SK-N-SH treated with all-trans-retinoic acid at 6 μM for 48 hours (cell line): ENCODE measurements around the gene PGM5.

Experiments
- ATAC-seq: fragments of 200-7000 bp; cut with Tn5 transposase; 3 replicates; pipeline ENCODE4 v1.9.1; 2020; ENCODE audit warnings: mild to moderate bottlenecking, moderate library complexity
- ARNTL ChIP-seq: fragments of 450-650 bp; formaldehyde crosslinking; IDR thresholded peaks from 2 replicates; pipeline ENCODE4 v1.5.0; 2020; ENCODE audit warnings: low read depth, mild to moderate bottlenecking, moderate library complexity, borderline replicate concordance
- BACH2 ChIP-seq: fragments of 250-450 bp; sonication (Bioruptor Pico); IDR thresholded peaks from 2 replicates; pipeline ENCODE4 v1.9.0; 2021; ENCODE audit warnings: mild to moderate bottlenecking, borderline replicate concordance
- CSDC2 ChIP-seq: fragments of 250-450 bp; sonication (Bioruptor Pico); IDR thresholded peaks from 2 replicates; pipeline ENCODE4 v1.5.0; 2020; ENCODE audit warnings: mild to moderate bottlenecking, moderate library complexity
- ESRRG ChIP-seq: fragments of 250-450 bp; sonication (Bioruptor Pico); IDR thresholded peaks from 2 replicates; pipeline ENCODE4 v1.6.1; 2021; ENCODE audit warnings: mild to moderate bottlenecking
- GLIS3 ChIP-seq: fragments of 250-450 bp; sonication (Bioruptor Pico); IDR thresholded peaks from 2 replicates; pipeline ENCODE4 v1.5.0; 2020; ENCODE audit warnings: mild to moderate bottlenecking, moderate library complexity
- ISL1 ChIP-seq: fragments of 250-450 bp; sonication (Bioruptor Pico); IDR thresholded peaks from 2 replicates; pipeline ENCODE4 v2.1.2; 2022; ENCODE audit warnings: mild to moderate bottlenecking, moderate library complexity
- OSR1 ChIP-seq: fragments of 250-450 bp; sonication (Bioruptor Pico); IDR thresholded peaks from 2 replicates; pipeline ENCODE4 v1.8.0; 2022; ENCODE audit warnings: moderate library complexity, mild to moderate bottlenecking, inconsistent platforms
- PATZ1 ChIP-seq: fragments of 250-450 bp; sonication (Bioruptor Pico); IDR thresholded peaks from 2 replicates; pipeline ENCODE4 v1.8.0; 2020; ENCODE audit warnings: mild to moderate bottlenecking, moderate library complexity, borderline replicate concordance
- POU6F1 ChIP-seq: fragments of 250-450 bp; sonication (Bioruptor Pico); IDR thresholded peaks from 2 replicates; pipeline ENCODE4 v1.8.0; 2021; ENCODE audit warnings: low read depth, mild to moderate bottlenecking, moderate library complexity, borderline replicate concordance
- RARB ChIP-seq: fragments of 250-450 bp; sonication (Bioruptor Pico); IDR thresholded peaks from 2 replicates; pipeline ENCODE4 v1.8.0; 2021; ENCODE audit warnings: mild to moderate bottlenecking, moderate library complexity
- SNAI2 ChIP-seq: fragments of 250-450 bp; sonication (Bioruptor Pico); IDR thresholded peaks from 2 replicates; pipeline ENCODE4 v1.5.0; 2020; ENCODE audit warnings: mild to moderate bottlenecking, moderate library complexity
- TOX ChIP-seq: fragments of 250-450 bp; sonication (Bioruptor Pico); IDR thresholded peaks from 2 replicates; pipeline ENCODE4 v1.8.0; 2021; ENCODE audit warnings: mild to moderate bottlenecking, moderate library complexity, borderline replicate concordance
- TSHZ2 ChIP-seq: fragments of 250-450 bp; sonication (Bioruptor Pico); IDR thresholded peaks from 2 replicates; pipeline ENCODE4 v1.5.0; 2020; ENCODE audit warnings: mild to moderate bottlenecking, moderate library complexity
- ZC3H10 ChIP-seq: fragments of 250-450 bp; sonication (Bioruptor Pico); IDR thresholded peaks from 2 replicates; pipeline ENCODE4 v1.5.1; 2021; ENCODE audit warnings: mild to moderate bottlenecking, moderate library complexity
- ZFP30 ChIP-seq: fragments of 450-650 bp; formaldehyde crosslinking; IDR thresholded peaks from 2 replicates; pipeline ENCODE4 v1.5.0; 2022; ENCODE audit warnings: mild to moderate bottlenecking, moderate library complexity
- ZNF565 ChIP-seq: fragments of 450-650 bp; formaldehyde crosslinking; conservative IDR thresholded peaks from 2 replicates; pipeline ENCODE4 v1.5.0; 2020; ENCODE audit warnings: low read depth, mild to moderate bottlenecking, moderate library complexity
- ZNF70 ChIP-seq: fragments of 450-650 bp; formaldehyde crosslinking; IDR thresholded peaks from 2 replicates; pipeline ENCODE4 v1.5.0; 2020; ENCODE audit warnings: mild to moderate bottlenecking, moderate library complexity
- ZNF8 ChIP-seq: fragments of 450-650 bp; formaldehyde crosslinking; IDR thresholded peaks from 2 replicates; pipeline ENCODE4 v1.5.0; 2020; ENCODE audit warnings: mild to moderate bottlenecking, moderate library complexity
- TF ChIP-seq, protein P1 (sequence below): fragments of 250-450 bp; sonication (Bioruptor Pico); IDR thresholded peaks from 2 replicates; pipeline ENCODE4 v1.5.1; 2020; ENCODE audit warnings: low read depth, mild to moderate bottlenecking, moderate library complexity
- TF ChIP-seq, protein P2 (sequence below): fragments of 250-450 bp; sonication (Bioruptor Pico); IDR thresholded peaks from 2 replicates; pipeline ENCODE4 v1.5.1; 2021; ENCODE audit warnings: mild to moderate bottlenecking, moderate library complexity

Gene PGM5

DNA sequence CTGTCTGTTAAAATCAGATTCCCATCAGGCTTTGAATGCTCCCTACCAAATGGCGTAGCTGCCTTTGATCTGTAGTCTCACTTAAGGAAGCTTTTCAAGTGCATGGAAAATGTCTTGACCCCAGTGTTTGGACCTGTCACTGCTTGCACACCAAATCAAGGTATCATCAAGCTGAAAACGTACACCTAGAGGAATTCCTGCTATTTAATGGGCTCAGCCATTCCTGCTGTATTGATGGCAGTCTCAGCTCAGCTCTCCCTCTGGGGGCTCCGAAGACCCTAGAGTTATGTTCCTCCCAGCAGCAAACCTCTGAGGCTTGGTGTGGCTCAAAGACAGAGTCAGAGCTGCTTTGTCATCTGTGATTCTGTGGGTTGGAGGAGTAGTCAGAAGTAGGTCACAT, 63.5 kb downstream of the PGM5 start (continued):
- no peak for TF ChIP-seq SNAI2 (CRISPR knock-in tag)
- no peak for TF ChIP-seq POU6F1 (CRISPR knock-in tag)
- no peak for TF ChIP-seq OSR1 (CRISPR knock-in tag)
- TF ChIP-seq CSDC2 = no peak
- TF ChIP-seq ESRRG (CRISPR knock-in tag) = no peak
- TF ChIP-seq BACH2 = no peak

DNA sequence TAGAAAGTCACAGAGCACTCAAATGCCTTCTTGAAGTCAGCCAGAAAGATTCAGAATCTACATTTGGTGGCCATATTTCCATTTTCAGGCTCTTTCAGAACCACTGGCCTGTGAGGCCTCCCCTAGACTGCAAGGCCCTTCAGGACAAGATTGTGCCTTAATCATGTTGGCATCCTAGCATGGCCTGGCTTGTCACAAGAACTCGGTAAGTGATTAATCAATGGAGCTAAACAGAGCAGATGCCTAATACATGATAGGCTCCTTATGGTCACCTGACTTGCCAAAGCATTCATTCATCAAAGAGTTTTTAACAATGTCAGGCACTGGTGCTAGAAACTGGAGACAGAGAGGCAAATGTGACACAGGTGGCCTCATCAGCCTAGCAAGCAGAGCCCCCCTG, 70.3 kb downstream of the PGM5 start:
- TF ChIP-seq ARNTL (CRISPR knock-in tag) (no peak), BACH2 (no peak), RARB (CRISPR knock-in tag) (no peak), POU6F1 (CRISPR knock-in tag) (no peak), CSDC2 (no peak), ZNF565 (CRISPR knock-in tag) (no peak), ZNF70 (CRISPR knock-in tag) (no peak), ZFP30 (CRISPR knock-in tag) (no peak), ZNF8 (CRISPR knock-in tag) (no peak), ESRRG (CRISPR knock-in tag) (no peak), SNAI2 (CRISPR knock-in tag) (no peak), GLIS3 (no peak), ISL1 (CRISPR knock-in tag) (no peak), TSHZ2 (CRISPR knock-in tag) (no peak), OSR1 (CRISPR knock-in tag) (no peak), ZC3H10 (CRISPR knock-in tag) (no peak)
- TF ChIP-seq, protein P1, sequence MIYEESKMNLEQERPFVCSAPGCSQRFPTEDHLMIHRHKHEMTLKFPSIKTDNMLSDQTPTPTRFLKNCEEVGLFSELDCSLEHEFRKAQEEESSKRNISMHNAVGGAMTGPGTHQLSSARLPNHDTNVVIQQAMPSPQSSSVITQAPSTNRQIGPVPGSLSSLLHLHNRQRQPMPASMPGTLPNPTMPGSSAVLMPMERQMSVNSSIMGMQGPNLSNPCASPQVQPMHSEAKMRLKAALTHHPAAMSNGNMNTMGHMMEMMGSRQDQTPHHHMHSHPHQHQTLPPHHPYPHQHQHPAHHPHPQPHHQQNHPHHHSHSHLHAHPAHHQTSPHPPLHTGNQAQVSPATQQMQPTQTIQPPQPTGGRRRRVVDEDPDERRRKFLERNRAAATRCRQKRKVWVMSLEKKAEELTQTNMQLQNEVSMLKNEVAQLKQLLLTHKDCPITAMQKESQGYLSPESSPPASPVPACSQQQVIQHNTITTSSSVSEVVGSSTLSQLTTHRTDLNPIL (CRISPR knock-in tag) = no peak
- TF ChIP-seq, protein P2, sequence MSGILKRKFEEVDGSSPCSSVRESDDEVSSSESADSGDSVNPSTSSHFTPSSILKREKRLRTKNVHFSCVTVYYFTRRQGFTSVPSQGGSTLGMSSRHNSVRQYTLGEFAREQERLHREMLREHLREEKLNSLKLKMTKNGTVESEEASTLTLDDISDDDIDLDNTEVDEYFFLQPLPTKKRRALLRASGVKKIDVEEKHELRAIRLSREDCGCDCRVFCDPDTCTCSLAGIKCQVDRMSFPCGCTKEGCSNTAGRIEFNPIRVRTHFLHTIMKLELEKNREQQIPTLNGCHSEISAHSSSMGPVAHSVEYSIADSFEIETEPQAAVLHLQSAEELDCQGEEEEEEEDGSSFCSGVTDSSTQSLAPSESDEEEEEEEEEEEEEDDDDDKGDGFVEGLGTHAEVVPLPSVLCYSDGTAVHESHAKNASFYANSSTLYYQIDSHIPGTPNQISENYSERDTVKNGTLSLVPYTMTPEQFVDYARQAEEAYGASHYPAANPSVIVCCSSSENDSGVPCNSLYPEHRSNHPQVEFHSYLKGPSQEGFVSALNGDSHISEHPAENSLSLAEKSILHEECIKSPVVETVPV = no peak
- no peak for ATAC-seq

DNA sequence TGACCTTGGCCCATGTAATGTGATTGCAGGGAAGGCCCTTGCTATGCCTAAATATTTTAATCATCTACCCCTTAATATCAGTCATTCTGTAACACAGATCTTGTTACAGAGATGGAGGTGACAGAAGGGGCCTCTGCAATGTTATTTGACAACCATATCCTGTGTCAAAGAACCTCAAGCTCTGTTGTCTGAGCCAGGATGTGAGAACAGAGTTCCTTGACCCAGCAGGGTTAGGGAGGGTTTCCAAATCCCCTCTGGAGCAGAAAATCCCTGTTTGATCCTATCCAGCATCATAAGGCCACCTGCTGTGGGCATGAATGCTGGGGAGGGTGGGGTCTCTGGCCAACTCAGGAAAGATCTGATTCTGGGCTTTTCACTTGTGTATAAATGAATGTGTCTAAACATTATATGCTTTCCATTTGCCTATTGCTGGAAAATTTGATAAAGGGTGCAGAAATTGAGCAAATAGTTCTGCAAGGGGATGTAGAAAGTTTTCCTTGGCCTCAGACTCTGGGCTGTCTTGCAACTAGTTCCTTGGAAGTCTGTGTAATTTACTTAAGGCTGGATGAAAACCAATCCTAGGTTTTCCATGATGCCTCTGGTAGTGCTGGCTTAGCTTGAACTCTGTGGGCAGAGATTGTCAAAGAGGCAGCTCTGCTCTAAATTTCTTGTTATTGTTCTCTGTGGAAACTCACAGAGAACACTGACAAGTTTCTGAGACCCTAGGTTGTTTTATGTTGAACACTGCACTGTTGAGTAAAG, 71.0 kb downstream of the PGM5 start:
- no peak for ATAC-seq
- TF ChIP-seq PATZ1 (CRISPR knock-in tag) (no peak), TOX (CRISPR knock-in tag) (no peak), ZNF8 (CRISPR knock-in tag) (no peak), ARNTL (CRISPR knock-in tag) (no peak), ZC3H10 (CRISPR knock-in tag) (no peak), ZNF565 (CRISPR knock-in tag) (no peak), ZFP30 (CRISPR knock-in tag) (no peak), TSHZ2 (CRISPR knock-in tag) (no peak), BACH2 (no peak), CSDC2 (no peak), ISL1 (CRISPR knock-in tag) (no peak)
- TF ChIP-seq, protein P2 = no peak
